Measurements from ENCODE around the gene RIMBP2. TPM values are rescaled to one million over a fixed set of nuclear protein-coding genes. Genes with fewer than 3 reads are reported as not detected.

Gene RIMBP2
- polyA plus RNA-seq, 1 donor from 2014 or later, result 14.6 TPM

DNA sequence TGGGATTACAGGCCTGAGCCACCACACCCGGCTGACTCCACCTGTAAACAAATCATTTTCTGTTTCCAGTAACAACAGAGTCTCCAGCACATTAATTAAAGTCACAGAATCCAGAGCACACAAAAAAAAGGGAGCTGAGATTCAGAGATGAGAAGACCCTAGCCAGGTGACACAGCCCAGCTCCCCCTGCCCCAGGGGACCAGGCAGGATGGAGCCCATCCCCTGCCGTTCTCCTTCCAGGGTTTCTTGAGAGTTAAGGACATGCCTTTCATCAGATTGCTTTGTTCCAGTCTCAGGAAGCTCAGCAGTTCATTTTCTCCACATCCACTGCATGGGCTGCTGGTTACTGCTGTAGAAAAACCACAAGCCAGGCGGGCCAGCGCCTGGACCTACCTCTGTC lies 81.2 kb downstream of the RIMBP2 start:
- H2AFZ ChIP-seq (ENCODE audit: low read depth, low read length), result no peak overlapping the region
- H3K27me3 ChIP-seq (ENCODE audit: insufficient read depth, low read depth, low read length), result no peaks in the 10 kb centered on the region
- TF ChIP-seq TAF1 (IDR thresholded peaks at IDR 0.05; ENCODE audit: low read depth), result no peak
- TF ChIP-seq EZH2 (IDR thresholded peaks at IDR 0.05; ENCODE audit: borderline replicate concordance, insufficient read depth, low read length, poor library complexity, severe bottlenecking), result no peak
- no peak for TF ChIP-seq EP300 (conservative IDR thresholded peaks at IDR 0.05; ENCODE audit: poor library complexity, severe bottlenecking)
- TF ChIP-seq MXI1 (conservative IDR thresholded peaks at IDR 0.05; ENCODE audit: poor library complexity, severe bottlenecking), result no peak
- TF ChIP-seq, protein P1, sequence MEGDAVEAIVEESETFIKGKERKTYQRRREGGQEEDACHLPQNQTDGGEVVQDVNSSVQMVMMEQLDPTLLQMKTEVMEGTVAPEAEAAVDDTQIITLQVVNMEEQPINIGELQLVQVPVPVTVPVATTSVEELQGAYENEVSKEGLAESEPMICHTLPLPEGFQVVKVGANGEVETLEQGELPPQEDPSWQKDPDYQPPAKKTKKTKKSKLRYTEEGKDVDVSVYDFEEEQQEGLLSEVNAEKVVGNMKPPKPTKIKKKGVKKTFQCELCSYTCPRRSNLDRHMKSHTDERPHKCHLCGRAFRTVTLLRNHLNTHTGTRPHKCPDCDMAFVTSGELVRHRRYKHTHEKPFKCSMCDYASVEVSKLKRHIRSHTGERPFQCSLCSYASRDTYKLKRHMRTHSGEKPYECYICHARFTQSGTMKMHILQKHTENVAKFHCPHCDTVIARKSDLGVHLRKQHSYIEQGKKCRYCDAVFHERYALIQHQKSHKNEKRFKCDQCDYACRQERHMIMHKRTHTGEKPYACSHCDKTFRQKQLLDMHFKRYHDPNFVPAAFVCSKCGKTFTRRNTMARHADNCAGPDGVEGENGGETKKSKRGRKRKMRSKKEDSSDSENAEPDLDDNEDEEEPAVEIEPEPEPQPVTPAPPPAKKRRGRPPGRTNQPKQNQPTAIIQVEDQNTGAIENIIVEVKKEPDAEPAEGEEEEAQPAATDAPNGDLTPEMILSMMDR (IDR thresholded peaks at IDR 0.05; ENCODE audit: poor library complexity, severe bottlenecking), result no peak
- H3K36me3 ChIP-seq (ENCODE audit: insufficient read depth, low read length), result no peaks in the 10 kb centered on the region
- H3K79me2 ChIP-seq (replicated peaks; ENCODE audit: insufficient read depth, low read length), result no peaks in the 10 kb centered on the region
- no peaks in the 10 kb centered on the region for H3K9me2 ChIP-seq (ENCODE audit: insufficient read depth, low read length)
- no peaks in the 10 kb centered on the region for H3K9me3 ChIP-seq (ENCODE audit: low read length)
- no peak overlapping the region for H3K4me3 ChIP-seq (ENCODE audit: low read length)
- no peak overlapping the region for H3K27ac ChIP-seq (ENCODE audit: low read length)
- no peak overlapping the region for H3K9ac ChIP-seq (ENCODE audit: low read length)
- no peaks in the 10 kb centered on the region for H4K20me1 ChIP-seq (ENCODE audit: insufficient read depth)
- H3F3A ChIP-seq (ENCODE audit: insufficient read depth, low read length, poor library complexity, severe bottlenecking), result no peaks in the 10 kb centered on the region
- H3K4me2 ChIP-seq (ENCODE audit: low read length), result no peak overlapping the region

DNA sequence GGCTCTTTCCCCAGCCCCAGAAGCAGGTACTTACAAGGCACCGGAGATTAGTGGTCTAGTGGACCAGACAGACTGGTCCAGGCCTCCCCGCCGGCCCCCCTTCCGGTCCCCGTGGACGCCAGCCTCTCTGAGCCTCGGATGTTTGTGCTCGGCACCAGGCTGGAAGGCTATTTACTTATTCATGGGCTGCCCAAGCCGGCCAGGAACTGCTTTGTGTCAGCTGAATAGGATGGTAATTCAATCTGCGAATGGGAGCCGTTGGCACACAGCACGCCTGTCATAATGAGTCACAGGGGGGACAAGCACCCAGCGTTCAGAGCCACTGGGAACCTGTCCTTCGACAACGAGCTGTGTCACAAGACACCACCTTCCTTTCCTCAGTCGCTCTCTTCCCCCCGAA lies 82.3 kb downstream of the RIMBP2 start:
- H3F3A ChIP-seq (ENCODE audit: insufficient read depth, low read length, poor library complexity, severe bottlenecking), result no peaks in the 10 kb centered on the region
- peak overlapping the region; percentile 6 for H3K27ac ChIP-seq (ENCODE audit: low read length)
- H4K20me1 ChIP-seq (ENCODE audit: insufficient read depth), result no peaks in the 10 kb centered on the region
- H3K79me2 ChIP-seq (replicated peaks; ENCODE audit: insufficient read depth, low read length), result no peaks in the 10 kb centered on the region
- H3K36me3 ChIP-seq (ENCODE audit: insufficient read depth, low read length), result no peaks in the 10 kb centered on the region
- peak overlapping the region; percentile 7 for H3K4me2 ChIP-seq (ENCODE audit: low read length)
- no peak overlapping the region for H2AFZ ChIP-seq (ENCODE audit: low read depth, low read length)
- peak overlapping the region; percentile 42 for H3K9ac ChIP-seq (ENCODE audit: low read length)
- no peaks in the 10 kb centered on the region for H3K27me3 ChIP-seq (ENCODE audit: insufficient read depth, low read depth, low read length)
- no peaks in the 10 kb centered on the region for H3K9me3 ChIP-seq (ENCODE audit: low read length)
- TF ChIP-seq RAD21 (conservative IDR thresholded peaks at IDR 0.05), result peak; percentile 8
- TF ChIP-seq TAF1 (IDR thresholded peaks at IDR 0.05; ENCODE audit: low read depth), result no peak
- no peaks in the 10 kb centered on the region for H3K9me2 ChIP-seq (ENCODE audit: insufficient read depth, low read length)
- peak overlapping the region; percentile 50 for H3K4me3 ChIP-seq (ENCODE audit: low read length)

DNA sequence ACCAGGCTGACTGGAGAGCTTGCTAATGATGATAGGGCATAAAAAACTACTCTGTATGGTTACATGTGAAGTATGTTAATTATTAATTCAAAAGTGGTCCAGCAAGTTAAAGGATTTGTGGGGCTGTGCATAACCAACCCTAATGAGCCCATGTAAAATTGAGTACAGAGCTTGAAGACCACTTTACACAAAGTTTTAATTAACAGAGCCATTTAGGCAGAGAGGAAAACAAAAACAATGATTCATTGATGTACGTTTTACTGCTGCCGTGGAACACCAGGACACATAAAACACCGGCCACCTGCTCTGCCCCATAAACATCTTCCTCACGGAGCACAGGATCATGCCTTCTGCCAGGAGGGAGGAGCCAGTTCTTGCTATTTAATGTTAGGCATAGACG lies 83.5 kb downstream of the RIMBP2 start:
- Histone ChIP-seq H3K9ac (ENCODE audit: low read length) (no peak overlapping the region), H3K27ac (ENCODE audit: low read length) (no peak overlapping the region), H3K36me3 (ENCODE audit: insufficient read depth, low read length) (no peaks in the 10 kb centered on the region), H3K4me3 (ENCODE audit: low read length) (no peak overlapping the region), H4K20me1 (ENCODE audit: insufficient read depth) (no peaks in the 10 kb centered on the region), H3F3A (ENCODE audit: insufficient read depth, low read length, poor library complexity, severe bottlenecking) (no peaks in the 10 kb centered on the region), H3K4me2 (ENCODE audit: low read length) (no peak overlapping the region), H3K9me2 (ENCODE audit: insufficient read depth, low read length) (no peaks in the 10 kb centered on the region), H3K9me3 (ENCODE audit: low read length) (no peaks in the 10 kb centered on the region), H3K79me2 (replicated peaks; ENCODE audit: insufficient read depth, low read length) (no peaks in the 10 kb centered on the region), H3K27me3 (ENCODE audit: insufficient read depth, low read depth, low read length) (no peaks in the 10 kb centered on the region), H2AFZ (ENCODE audit: low read depth, low read length) (no peak overlapping the region)
- TF ChIP-seq, protein P1 (IDR thresholded peaks at IDR 0.05; ENCODE audit: poor library complexity, severe bottlenecking), result no peak
- TF ChIP-seq EZH2 (IDR thresholded peaks at IDR 0.05; ENCODE audit: borderline replicate concordance, insufficient read depth, low read length, poor library complexity, severe bottlenecking), result no peak
- TF ChIP-seq SMC3 (conservative IDR thresholded peaks at IDR 0.05; ENCODE audit: poor library complexity), result no peak
- TF ChIP-seq, protein P2, sequence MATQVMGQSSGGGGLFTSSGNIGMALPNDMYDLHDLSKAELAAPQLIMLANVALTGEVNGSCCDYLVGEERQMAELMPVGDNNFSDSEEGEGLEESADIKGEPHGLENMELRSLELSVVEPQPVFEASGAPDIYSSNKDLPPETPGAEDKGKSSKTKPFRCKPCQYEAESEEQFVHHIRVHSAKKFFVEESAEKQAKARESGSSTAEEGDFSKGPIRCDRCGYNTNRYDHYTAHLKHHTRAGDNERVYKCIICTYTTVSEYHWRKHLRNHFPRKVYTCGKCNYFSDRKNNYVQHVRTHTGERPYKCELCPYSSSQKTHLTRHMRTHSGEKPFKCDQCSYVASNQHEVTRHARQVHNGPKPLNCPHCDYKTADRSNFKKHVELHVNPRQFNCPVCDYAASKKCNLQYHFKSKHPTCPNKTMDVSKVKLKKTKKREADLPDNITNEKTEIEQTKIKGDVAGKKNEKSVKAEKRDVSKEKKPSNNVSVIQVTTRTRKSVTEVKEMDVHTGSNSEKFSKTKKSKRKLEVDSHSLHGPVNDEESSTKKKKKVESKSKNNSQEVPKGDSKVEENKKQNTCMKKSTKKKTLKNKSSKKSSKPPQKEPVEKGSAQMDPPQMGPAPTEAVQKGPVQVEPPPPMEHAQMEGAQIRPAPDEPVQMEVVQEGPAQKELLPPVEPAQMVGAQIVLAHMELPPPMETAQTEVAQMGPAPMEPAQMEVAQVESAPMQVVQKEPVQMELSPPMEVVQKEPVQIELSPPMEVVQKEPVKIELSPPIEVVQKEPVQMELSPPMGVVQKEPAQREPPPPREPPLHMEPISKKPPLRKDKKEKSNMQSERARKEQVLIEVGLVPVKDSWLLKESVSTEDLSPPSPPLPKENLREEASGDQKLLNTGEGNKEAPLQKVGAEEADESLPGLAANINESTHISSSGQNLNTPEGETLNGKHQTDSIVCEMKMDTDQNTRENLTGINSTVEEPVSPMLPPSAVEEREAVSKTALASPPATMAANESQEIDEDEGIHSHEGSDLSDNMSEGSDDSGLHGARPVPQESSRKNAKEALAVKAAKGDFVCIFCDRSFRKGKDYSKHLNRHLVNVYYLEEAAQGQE (IDR thresholded peaks at IDR 0.05; ENCODE audit: borderline replicate concordance), result no peak
- no peak for TF ChIP-seq POLR2AphosphoS5 (IDR thresholded peaks at IDR 0.05)
- no peak for TF ChIP-seq RAD21 (conservative IDR thresholded peaks at IDR 0.05)
- no peak for TF ChIP-seq EP300 (conservative IDR thresholded peaks at IDR 0.05; ENCODE audit: poor library complexity, severe bottlenecking)
- TF ChIP-seq MXI1 (conservative IDR thresholded peaks at IDR 0.05; ENCODE audit: poor library complexity, severe bottlenecking), result no peak
- no peak for TF ChIP-seq TAF1 (IDR thresholded peaks at IDR 0.05; ENCODE audit: low read depth)

Data from neural cell (in vitro differentiated cells).